Measurements from ENCODE around the gene DHRSX. TPM values are rescaled to one million over a fixed set of nuclear protein-coding genes. Genes with fewer than 3 reads are reported as not detected.

The DHRSX gene
- total RNA-seq, 2 donors from 2014 or later = 36.5 to 45.4 TPM

DNA sequence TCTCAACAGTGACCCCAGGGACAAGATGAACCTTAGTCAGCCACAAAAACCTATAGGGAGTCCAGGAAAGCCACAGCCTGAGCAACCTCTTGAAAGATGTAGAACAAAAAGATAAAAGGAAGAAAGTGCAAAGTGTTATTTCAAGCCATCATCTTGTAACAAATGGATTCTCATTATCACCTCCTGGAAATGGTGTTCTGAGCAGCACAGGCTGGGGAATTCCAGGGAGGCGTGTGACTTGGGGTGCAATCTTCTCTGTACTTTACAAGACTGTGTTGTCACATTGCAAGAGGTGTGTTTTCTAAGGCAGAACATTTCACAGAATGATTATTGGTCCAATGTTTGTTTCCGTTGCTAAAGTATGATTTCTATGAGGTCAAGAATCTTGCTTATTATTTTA is 214.0 kb downstream of the DHRSX start:
- H3K36me3 ChIP-seq (ENCODE audit: control insufficient read depth, insufficient read depth, low read length) = peaks cover 26% of the 10 kb centered on the region
- peaks cover 25% of the 10 kb centered on the region for H3K9me3 ChIP-seq (ENCODE audit: control insufficient read depth, low read length)
- DNase-seq = no peak
- no peak overlapping the region for H3K27ac ChIP-seq (ENCODE audit: low read depth, low read length)
- no peaks in the 10 kb centered on the region for H3K4me1 ChIP-seq (ENCODE audit: control insufficient read depth, insufficient read depth, low read length)
- Mint-ChIP-seq H3K4me3 (no peak overlapping the region), H3K27me3 (ENCODE audit: insufficient read depth) (peaks cover 8% of the 10 kb centered on the region), H3K4me1 (no peaks in the 10 kb centered on the region), H3K27ac (no peak overlapping the region), H3K36me3 (ENCODE audit: low read depth) (peaks cover 54% of the 10 kb centered on the region), H3K9me3 (peaks cover 35% of the 10 kb centered on the region)
- 90 to 100% methylated on average over 1 to 2 of the region's 2 CpGs for WGBS, 2 experiments (ENCODE audit: insufficient coverage in 1 of 2, insufficient read length in 1 of 2)
- H3K4me3 ChIP-seq (ENCODE audit: low read length) = no peak overlapping the region
- TF ChIP-seq, protein P1, sequence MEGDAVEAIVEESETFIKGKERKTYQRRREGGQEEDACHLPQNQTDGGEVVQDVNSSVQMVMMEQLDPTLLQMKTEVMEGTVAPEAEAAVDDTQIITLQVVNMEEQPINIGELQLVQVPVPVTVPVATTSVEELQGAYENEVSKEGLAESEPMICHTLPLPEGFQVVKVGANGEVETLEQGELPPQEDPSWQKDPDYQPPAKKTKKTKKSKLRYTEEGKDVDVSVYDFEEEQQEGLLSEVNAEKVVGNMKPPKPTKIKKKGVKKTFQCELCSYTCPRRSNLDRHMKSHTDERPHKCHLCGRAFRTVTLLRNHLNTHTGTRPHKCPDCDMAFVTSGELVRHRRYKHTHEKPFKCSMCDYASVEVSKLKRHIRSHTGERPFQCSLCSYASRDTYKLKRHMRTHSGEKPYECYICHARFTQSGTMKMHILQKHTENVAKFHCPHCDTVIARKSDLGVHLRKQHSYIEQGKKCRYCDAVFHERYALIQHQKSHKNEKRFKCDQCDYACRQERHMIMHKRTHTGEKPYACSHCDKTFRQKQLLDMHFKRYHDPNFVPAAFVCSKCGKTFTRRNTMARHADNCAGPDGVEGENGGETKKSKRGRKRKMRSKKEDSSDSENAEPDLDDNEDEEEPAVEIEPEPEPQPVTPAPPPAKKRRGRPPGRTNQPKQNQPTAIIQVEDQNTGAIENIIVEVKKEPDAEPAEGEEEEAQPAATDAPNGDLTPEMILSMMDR (conservative IDR thresholded peaks at IDR 0.05) = no peak
- no peaks in the 10 kb centered on the region for H3K27me3 ChIP-seq (ENCODE audit: control insufficient read depth, insufficient read depth, low read length, poor library complexity, severe bottlenecking)
- no peak overlapping the region for H3K9ac ChIP-seq (ENCODE audit: extremely low read depth, low read length, poor library complexity, severe bottlenecking)

DNA sequence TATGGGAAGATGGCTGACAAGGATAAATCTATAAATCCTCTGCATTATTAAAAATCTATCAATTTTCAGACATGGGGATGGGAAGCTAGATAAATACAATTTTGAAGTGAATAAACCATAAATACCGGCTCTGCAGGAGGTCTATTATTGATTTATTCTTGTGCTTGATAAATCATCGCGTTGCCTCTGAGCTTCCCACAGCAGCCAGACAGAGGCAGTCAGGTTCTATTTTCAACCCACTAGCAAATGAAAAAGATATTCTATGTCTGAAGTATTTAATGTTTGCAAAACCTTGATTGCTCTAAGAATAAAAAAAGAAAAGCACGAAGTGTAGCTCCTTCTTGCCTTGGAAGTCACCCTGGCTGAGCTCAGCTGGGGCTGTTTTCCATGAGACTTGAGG is 216.2 kb downstream of the DHRSX start:
- H3K4me3 ChIP-seq (ENCODE audit: low read length) = no peak overlapping the region
- no peak for DNase-seq
- H3K4me1 Mint-ChIP-seq = no peaks in the 10 kb centered on the region
- WGBS, 2 experiments (ENCODE audit: insufficient coverage in 1 of 2, insufficient read length in 1 of 2) = 92 to 96% methylated on average over 2 to 4 of the region's 4 CpGs
- H3K27me3 Mint-ChIP-seq (ENCODE audit: insufficient read depth) = peaks cover 8% of the 10 kb centered on the region
- no peak overlapping the region for H3K27ac Mint-ChIP-seq
- peaks cover 35% of the 10 kb centered on the region for H3K9me3 Mint-ChIP-seq
- peaks cover 25% of the 10 kb centered on the region for H3K9me3 ChIP-seq (ENCODE audit: control insufficient read depth, low read length)
- no peaks in the 10 kb centered on the region for H3K27me3 ChIP-seq (ENCODE audit: control insufficient read depth, insufficient read depth, low read length, poor library complexity, severe bottlenecking)
- no peak overlapping the region for H3K9ac ChIP-seq (ENCODE audit: extremely low read depth, low read length, poor library complexity, severe bottlenecking)
- peaks cover 11% of the 10 kb centered on the region for H3K36me3 ChIP-seq (ENCODE audit: control insufficient read depth, insufficient read depth, low read length)
- no peaks in the 10 kb centered on the region for H3K4me1 ChIP-seq (ENCODE audit: control insufficient read depth, insufficient read depth, low read length)
- no peak overlapping the region for H3K4me3 Mint-ChIP-seq
- no peak overlapping the region for H3K27ac ChIP-seq (ENCODE audit: low read depth, low read length)
- H3K36me3 Mint-ChIP-seq (ENCODE audit: low read depth) = peaks cover 48% of the 10 kb centered on the region
- TF ChIP-seq, protein P1 (conservative IDR thresholded peaks at IDR 0.05) = no peak

DNA sequence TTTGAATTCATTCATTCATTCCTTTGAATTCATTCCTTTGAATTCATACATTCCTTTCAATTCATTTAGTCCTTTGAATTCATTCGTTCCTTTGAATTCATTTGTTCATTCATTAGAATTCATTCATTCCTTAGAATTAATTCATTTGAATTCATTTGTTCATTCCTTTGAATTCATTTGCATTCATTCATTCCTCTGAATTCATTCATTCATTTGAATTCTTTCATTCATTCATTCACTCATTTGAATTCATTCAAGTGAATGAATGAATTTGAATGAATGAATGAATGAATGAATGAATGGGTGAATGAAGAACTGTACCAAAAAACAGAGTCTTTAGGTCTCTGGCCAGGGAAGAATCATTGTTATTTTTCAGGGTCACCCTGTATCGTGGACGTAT is 216.6 kb downstream of the DHRSX start:
- DNase-seq = no peak
- TF ChIP-seq, protein P1 (conservative IDR thresholded peaks at IDR 0.05) = no peak
- Histone ChIP-seq H3K27me3 (ENCODE audit: control insufficient read depth, insufficient read depth, low read length, poor library complexity, severe bottlenecking) (no peaks in the 10 kb centered on the region), H3K9me3 (ENCODE audit: control insufficient read depth, low read length) (peaks cover 25% of the 10 kb centered on the region), H3K27ac (ENCODE audit: low read depth, low read length) (no peak overlapping the region), H3K4me3 (ENCODE audit: low read length) (no peak overlapping the region), H3K4me1 (ENCODE audit: control insufficient read depth, insufficient read depth, low read length) (no peaks in the 10 kb centered on the region), H3K36me3 (ENCODE audit: control insufficient read depth, insufficient read depth, low read length) (peaks cover 8% of the 10 kb centered on the region), H3K9ac (ENCODE audit: extremely low read depth, low read length, poor library complexity, severe bottlenecking) (no peak overlapping the region)
- no peak overlapping the region for H3K27ac Mint-ChIP-seq
- no peak overlapping the region for H3K4me3 Mint-ChIP-seq
- H3K9me3 Mint-ChIP-seq = peaks cover 35% of the 10 kb centered on the region
- no peaks in the 10 kb centered on the region for H3K4me1 Mint-ChIP-seq
- WGBS, 2 experiments (ENCODE audit: insufficient coverage in 1 of 2, insufficient read length in 1 of 2) = 90 to 100% methylated on average over 1 to 3 of the region's 3 CpGs
- peaks cover 48% of the 10 kb centered on the region for H3K36me3 Mint-ChIP-seq (ENCODE audit: low read depth)
- H3K27me3 Mint-ChIP-seq (ENCODE audit: insufficient read depth) = peaks cover 8% of the 10 kb centered on the region

Measured in endodermal cell (in vitro differentiated cells).